ENCODE measurements around the gene TP53I11.

The TP53I11 gene

DNA sequence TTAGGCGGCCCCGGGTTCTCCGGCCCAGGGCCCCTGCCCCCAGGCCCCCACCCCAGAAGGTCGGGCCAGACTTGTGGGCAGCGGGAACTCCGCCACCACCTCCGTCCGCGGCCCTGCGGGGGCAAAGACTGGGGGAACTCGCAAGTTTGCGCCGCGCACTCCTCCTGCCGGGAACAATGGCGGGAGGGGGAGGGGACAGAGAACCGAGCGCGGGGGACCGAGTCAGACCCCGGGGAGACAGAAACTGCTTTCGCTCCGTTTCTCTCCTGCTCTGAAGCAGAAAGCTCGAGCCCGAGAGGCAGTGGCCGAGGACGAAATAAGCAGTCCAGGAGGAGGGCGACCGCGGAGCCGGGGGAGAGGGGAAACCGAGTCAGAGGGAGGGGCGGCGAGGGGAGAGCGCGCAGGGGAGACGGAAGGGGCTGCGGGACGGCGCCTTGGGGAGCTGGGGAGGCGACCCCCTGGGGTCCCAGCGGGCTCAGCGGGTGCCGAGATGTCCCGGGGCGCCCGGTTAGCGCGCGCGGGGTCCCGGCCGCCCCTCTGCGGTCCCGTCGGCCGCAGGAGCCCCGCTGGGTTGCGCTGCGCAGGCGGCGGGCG, 555 bp downstream of the TP53I11 start:
- TF ChIP-seq, protein P1, sequence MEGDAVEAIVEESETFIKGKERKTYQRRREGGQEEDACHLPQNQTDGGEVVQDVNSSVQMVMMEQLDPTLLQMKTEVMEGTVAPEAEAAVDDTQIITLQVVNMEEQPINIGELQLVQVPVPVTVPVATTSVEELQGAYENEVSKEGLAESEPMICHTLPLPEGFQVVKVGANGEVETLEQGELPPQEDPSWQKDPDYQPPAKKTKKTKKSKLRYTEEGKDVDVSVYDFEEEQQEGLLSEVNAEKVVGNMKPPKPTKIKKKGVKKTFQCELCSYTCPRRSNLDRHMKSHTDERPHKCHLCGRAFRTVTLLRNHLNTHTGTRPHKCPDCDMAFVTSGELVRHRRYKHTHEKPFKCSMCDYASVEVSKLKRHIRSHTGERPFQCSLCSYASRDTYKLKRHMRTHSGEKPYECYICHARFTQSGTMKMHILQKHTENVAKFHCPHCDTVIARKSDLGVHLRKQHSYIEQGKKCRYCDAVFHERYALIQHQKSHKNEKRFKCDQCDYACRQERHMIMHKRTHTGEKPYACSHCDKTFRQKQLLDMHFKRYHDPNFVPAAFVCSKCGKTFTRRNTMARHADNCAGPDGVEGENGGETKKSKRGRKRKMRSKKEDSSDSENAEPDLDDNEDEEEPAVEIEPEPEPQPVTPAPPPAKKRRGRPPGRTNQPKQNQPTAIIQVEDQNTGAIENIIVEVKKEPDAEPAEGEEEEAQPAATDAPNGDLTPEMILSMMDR (IDR thresholded peaks at IDR 0.05) = no peak
- DNase-seq (ENCODE audit: low spot score) = no peak
- Histone ChIP-seq H3K27ac (peak overlapping the region; percentile 3 to 76), H3K4me3 (peak overlapping the region; percentile 87)

DNA sequence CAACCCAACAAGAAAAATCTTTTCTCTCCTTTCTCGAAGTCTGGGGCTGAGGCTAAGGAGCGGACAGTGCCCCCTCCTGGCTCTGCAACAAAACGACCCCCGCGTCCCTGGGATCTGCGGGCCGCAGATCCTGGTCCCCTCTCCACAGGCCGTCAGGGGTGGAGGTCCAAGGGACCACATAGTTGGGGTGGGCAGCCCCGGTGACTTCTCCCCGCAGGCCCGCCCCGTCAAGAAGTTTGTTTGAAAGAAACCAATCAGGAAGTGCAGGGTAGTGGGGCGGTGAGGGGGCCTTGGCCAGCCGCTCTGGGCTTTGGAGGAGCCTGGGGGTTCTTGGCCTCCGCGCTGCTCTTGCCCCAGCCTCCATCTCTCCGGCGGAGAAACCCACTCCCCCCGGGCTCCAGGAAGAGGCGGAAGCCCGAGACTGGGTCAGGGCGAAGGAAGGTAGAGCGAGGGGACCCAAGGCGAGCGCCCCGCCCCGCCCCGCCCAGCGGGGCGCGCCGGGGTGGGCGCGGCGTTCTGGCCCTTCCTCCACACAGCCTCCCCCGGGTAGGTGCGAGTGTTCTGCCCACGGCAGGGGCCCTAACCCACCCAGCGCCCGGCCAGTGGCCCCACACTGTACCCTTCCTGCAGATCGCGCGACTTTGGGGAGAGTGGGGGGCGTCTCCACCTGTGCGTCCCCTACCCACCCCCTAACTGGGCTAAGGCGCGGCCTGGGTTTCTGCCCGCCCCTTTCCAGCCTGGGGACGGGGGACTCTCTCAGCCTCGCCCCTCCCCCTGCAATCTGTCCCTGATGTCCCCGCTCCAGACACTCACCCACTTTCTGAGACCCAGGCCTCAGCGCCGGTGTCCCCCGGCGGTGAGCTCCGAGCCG, 1.3 kb downstream of the TP53I11 start:
- TF ChIP-seq, protein P1 (IDR thresholded peaks at IDR 0.05) = peak; percentile 30
- H3K4me3 ChIP-seq = peak overlapping the region; percentile 87
- no peak for DNase-seq (ENCODE audit: low spot score)
- H3K27ac ChIP-seq = peak overlapping the region; percentile 3 to 76

DNA sequence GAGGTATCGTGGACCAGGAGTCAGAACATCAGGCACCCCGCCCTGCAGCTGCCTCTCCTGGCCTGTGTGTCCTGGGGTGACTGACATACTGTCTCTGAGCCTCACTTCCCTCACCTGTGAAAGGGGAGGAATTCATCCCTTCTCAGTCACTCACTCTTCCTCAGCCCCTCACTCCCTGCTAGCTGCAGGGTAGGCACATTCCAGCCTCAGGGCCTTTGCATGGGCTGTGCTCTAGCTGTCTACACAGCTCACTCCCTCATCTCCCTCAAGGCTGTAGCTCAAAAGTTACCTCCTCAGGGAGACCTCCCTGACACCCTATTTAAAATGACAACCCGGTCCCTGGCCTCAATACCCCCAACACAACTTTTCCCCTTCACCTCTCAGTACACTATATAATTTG, 2.5 kb downstream of the TP53I11 start:
- H3K27ac ChIP-seq = no peak overlapping the region
- TF ChIP-seq, protein P1 (IDR thresholded peaks at IDR 0.05) = no peak
- no peak overlapping the region for H3K4me3 ChIP-seq
- no peak for DNase-seq (ENCODE audit: low spot score)

DNA sequence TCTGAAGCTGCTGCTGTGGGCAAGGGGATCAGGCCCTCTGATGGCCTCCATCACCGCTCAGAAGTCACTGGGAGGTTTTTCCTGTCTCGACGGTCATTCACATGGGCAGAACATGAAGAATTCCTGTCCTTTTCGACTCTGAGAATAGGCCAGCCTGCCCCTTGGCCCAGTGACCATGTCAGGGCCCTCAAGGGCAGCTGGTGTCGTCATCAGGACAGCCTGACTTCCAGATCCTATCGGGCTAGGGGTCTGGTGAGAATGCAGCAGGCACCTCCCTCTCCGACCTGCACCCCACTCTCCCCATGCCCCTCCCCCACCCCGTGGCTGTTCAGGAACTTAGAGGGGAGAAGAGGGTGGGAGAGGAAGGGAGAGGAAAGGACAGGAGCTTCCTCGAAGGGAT, 3.6 kb downstream of the TP53I11 start:
- DNase-seq (ENCODE audit: low spot score) = no peak
- TF ChIP-seq, protein P1 (IDR thresholded peaks at IDR 0.05) = no peak
- H3K4me3 ChIP-seq = no peak overlapping the region
- H3K27ac ChIP-seq = peak overlapping the region in 1 of 2 donors; percentile 60

DNA sequence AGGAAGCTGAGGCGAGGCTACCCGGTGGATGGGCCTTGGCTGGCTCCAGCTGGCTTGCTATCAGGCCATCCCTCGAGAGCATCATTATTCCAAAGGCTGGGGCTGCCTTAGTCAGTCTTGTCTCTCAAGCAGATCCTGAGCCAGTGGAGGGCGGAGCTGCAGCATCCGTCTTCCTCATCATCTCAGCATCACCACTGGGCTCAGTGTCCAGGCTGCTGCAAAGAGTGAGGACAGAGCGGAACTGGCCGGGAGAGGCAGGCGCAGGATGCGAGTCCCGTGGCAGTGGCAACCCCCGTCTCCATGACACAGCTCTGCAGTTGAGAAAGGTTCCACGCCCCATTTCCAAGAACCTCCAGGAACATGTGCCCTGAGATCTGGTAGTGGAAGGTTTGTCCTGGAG, 4.4 kb downstream of the TP53I11 start:
- peak; percentile 84 for DNase-seq (ENCODE audit: low spot score)
- Histone ChIP-seq H3K27ac (peak overlapping the region in 1 of 2 donors; percentile 60), H3K4me3 (no peak overlapping the region)
- TF ChIP-seq, protein P1 (IDR thresholded peaks at IDR 0.05) = no peak

DNA sequence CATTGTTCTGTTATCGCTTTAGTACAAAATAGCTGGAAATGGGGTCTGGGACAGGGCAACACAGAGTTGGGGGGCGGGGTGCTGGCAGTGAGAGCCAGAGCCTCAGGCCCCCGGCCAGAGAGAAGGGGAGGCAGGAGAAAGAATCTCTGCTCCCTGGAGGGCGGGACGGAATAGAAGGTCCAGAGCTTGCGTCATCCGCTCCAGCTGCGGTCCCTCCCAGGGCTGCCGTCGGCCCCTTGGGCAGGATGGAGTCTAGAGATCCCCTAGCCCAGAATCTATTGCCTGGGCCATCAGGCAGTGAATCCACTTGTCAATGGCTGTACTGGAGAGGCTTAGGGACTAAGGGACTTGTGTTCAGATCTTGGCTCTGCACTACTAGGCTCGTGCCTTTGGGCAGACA, 5.0 kb downstream of the TP53I11 start:
- no peak for DNase-seq (ENCODE audit: low spot score)
- TF ChIP-seq, protein P1 (IDR thresholded peaks at IDR 0.05) = no peak
- no peak overlapping the region for H3K4me3 ChIP-seq
- H3K27ac ChIP-seq = peak overlapping the region in 1 of 2 donors; percentile 60

DNA sequence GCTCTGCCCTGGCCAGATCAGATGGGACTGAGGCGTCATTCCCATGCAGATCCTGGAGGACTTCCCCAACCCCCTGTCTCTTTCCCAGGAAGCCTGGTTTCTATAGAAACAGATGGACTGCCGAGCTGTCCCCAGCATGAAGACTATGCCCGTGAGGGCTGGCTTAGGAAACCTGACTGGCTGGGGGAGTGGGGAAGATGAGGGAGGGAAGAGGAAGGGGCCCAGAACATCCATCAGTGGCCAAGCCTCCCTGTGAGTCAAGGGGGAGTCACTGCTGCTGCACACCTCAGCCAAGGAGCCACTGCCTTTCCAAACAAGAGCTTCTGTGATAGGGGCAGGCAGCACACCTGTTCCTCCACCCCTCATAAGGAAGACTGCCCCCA, 5.8 kb downstream of the TP53I11 start:
- no peak overlapping the region for H3K27ac ChIP-seq
- TF ChIP-seq, protein P1 (IDR thresholded peaks at IDR 0.05) = no peak
- H3K4me3 ChIP-seq = no peak overlapping the region
- no peak for DNase-seq (ENCODE audit: low spot score)
